ENCODE measurements around the gene GPR4.
A peak's percentile ranks its signal among the peaks of the same experiment; 100 is the strongest.

GRCh38 chr19:45613926-45614725 is 12.1 kb upstream of the GPR4 start:
- TF ChIP-seq CTCF (IDR thresholded peaks at IDR 0.05) (no peak), POLR2A (IDR thresholded peaks at IDR 0.05) (peak; percentile 76), POLR2AphosphoS5 (IDR thresholded peaks at IDR 0.05) (peak; percentile 81 to 90 (median 89)), EP300 (IDR thresholded peaks at IDR 0.05; ENCODE audit: low read depth) (no peak)
